22Rv1 (cell line): ENCODE measurements around the gene CSMD2.

Source experiments
- H3K27ac ChIP-seq: fragments of 450-650 bp; 2 replicates; pipeline ENCODE4 v1.5.1; 2017
- ZFX ChIP-seq: fragments of 450-650 bp; IDR thresholded peaks from 2 replicates; pipeline ENCODE4 v1.6.1; 2017; ENCODE audit warnings: antibody characterized with exemption, borderline replicate concordance
- TF ChIP-seq, protein P1 (sequence below): fragments of 450-650 bp; IDR thresholded peaks from 2 replicates; pipeline ENCODE4 v1.5.1; 2017; ENCODE audit warnings: mild to moderate bottlenecking

CSMD2 gene

DNA sequence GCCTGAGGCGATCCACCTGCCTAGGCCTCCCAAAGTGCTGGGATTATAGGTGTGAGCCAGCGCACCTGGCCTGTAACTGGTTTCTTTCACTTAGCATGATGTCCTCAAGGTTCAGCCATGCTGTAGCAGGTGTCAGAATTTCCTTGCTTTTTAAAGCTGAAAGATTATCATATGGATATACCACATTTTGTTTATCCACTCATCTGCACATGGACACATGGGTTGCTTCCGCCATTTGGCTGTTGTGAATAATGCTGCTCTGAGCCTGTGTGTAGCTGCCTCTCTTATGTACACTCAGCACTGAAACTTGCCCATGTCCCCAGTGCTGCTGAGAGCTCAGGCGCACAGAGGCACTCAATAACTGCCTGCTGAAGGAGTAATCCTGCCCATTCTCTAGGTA is 11.8 kb downstream of the CSMD2 start:
- H3K27ac ChIP-seq, result no peak overlapping the region
- TF ChIP-seq, protein P1, sequence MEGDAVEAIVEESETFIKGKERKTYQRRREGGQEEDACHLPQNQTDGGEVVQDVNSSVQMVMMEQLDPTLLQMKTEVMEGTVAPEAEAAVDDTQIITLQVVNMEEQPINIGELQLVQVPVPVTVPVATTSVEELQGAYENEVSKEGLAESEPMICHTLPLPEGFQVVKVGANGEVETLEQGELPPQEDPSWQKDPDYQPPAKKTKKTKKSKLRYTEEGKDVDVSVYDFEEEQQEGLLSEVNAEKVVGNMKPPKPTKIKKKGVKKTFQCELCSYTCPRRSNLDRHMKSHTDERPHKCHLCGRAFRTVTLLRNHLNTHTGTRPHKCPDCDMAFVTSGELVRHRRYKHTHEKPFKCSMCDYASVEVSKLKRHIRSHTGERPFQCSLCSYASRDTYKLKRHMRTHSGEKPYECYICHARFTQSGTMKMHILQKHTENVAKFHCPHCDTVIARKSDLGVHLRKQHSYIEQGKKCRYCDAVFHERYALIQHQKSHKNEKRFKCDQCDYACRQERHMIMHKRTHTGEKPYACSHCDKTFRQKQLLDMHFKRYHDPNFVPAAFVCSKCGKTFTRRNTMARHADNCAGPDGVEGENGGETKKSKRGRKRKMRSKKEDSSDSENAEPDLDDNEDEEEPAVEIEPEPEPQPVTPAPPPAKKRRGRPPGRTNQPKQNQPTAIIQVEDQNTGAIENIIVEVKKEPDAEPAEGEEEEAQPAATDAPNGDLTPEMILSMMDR, result no peak
- no peak for TF ChIP-seq ZFX

DNA sequence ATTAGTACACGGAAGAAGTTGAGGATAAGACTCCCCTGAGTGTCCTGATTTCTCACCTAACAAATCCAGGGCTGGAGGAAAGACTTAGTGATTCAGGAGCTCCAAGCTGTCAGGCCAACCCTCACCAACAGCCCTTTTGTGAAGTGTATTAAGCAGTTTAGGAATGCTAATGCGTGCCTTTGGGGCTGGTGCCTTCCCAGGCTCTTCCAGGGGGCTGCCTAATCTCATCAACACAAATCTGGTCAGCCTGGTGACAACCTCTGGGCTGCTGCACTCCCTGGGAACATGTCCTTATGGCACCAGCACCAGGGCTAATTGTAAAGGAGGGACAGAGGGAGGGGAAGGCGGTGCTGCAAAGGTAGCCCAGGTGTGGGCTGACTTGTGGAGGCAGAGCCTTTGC is 15.5 kb downstream of the CSMD2 start:
- H3K27ac ChIP-seq, result no peak overlapping the region
- TF ChIP-seq, protein P1, result no peak
- no peak for TF ChIP-seq ZFX

DNA sequence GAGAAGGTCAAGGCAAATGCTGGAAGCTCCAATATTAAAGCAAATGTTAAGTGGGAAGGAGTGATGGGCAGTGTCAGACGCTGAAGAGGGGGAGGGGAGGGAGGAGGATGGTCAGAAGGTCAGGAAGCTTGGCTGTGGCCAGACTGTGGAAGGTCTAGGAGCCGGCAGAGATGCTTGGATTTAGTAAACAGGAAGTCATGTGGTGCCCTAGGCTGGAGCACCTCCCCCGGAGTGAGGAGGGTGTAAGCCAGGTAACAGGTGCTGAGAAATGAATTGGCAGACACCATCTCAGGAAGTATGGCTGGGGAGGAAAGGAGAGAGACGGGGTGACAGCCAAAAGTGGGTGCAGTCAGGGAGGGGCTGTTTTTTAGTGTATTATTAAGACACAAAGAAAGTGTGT is 17.7 kb downstream of the CSMD2 start:
- no peak for TF ChIP-seq ZFX
- TF ChIP-seq, protein P1, result no peak

DNA sequence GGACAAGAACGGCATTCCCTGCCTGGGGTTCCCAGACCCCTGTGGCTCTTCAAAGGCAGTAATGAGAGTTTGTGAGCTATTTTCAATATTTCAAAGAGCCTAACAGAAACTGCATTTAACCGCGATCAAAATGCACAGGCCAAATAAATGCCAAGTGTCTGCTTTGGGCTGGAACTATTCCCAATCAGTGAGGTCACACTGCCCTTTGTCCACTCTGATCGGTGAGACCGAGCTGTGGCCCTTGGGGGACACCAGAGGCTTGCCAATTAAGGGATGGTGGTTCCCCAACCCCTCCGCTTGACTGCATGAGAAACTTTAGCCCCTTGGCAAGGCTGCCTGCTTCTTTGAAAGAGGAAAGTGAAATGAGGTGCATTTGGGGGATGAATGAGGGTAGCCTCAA is 20.3 kb downstream of the CSMD2 start:
- no peak for TF ChIP-seq ZFX
- TF ChIP-seq, protein P1, result no peak
- H3K27ac ChIP-seq, result no peak overlapping the region

More for the DNA sequence above, 17.7 kb downstream of the CSMD2 start:
- H3K27ac ChIP-seq, result no peak overlapping the region

DNA sequence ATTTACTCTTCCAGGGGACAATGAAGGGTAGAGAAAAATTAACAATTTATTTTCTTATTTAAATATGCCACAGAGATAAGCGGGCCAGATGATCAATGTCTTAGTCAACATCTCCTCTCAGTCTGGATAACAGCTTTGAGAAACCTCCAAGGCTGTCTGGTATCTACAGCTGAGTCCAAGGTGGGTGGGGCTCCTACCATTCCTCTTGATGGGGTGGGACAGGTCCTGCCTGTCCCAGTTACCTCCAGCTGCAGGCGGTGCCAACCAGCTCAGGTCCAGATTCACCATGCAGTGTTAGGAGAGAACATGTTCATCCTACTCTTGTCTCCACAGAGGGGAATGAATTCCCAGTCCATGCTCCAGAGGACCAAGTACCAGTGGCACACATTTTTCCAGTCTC is 21.1 kb downstream of the CSMD2 start:
- TF ChIP-seq ZFX, result no peak
- TF ChIP-seq, protein P1, result no peak
- no peak overlapping the region for H3K27ac ChIP-seq

DNA sequence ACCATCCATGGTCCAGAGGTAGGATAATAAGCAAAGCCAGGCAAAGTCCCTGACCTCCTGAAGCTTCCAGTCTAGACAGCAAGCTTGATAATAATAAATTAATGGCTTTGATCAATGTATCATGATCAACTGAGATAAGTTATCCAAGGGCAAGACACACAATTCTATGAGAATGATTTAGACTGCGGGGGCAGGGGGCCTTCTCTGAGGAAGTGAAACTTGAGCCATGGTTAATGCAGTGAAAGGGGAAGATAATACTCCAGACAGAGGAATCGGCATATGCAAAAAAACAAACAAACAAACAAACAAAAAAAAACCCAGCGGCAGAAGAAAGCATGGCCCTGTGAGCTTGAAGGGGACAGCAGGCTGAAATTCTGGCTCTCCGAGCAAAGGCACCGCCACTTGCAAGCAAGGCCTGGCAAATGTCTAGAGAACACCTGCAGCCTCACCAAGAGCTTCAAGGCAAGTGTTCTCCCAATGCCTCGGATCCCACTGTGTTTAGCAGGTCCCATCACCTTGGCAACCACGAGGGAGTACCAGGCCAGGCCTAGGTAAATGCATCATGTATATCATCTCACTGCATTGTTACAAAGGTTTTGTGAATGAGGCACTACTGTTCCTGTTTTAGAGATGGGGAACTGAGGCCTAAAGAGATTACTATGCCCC is 24.9 kb downstream of the CSMD2 start:
- no peak overlapping the region for H3K27ac ChIP-seq
- TF ChIP-seq, protein P1, result no peak
- TF ChIP-seq ZFX, result no peak

DNA sequence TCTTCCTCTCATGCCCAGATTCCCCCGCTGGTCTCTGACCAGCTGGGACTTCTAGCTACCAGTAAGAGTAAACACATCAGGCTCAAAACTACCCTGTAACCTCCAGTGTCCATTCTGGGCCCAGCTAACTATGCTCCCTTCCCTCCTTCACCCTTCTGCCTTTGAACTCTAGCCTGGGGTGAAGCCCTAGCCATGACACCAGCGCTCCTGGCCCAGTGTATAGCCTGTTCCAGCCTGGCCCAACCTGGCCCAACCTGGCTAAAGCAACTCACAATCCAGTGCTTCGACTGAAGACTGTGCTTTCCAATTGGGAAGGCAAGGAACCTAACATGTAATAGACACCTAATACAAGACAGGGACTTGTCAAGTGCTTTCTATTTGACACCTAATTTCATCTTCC is 27.6 kb downstream of the CSMD2 start:
- no peak overlapping the region for H3K27ac ChIP-seq
- TF ChIP-seq ZFX, result no peak
- TF ChIP-seq, protein P1, result no peak
